H1 (cell line): ENCODE data around the gene TMEM145. TPM values are rescaled to one million over a fixed set of nuclear protein-coding genes. Genes with fewer than 3 reads are reported as not detected.

Source experiments
- CTCF ChIA-PET: fragments of 300-600 bp; sonication (Branson Sonifier 250); formaldehyde crosslinking; loops from one replicate; lab custom pipeline; 2021; ENCODE audit not compliant: partially characterized antibody; lab: Charles Lee
- POLR2A ChIA-PET: fragments of 300-600 bp; sonication (Branson Sonifier 250); formaldehyde crosslinking; loops from one replicate; lab custom pipeline; 2021; ENCODE audit warnings: inconsistent platforms; ENCODE audit not compliant: partially characterized antibody; lab: Charles Lee
- DNase-seq, 2 experiments: peaks; one replicate each; pipeline versions ENCODE4 v3.0.0 to v3.0.0-alpha.2; 2010 to 2022; ENCODE audit warnings: low spot score in 2 of 2, low read depth in 1 of 2, mixed read lengths in 1 of 2
- FAIRE-seq: peaks from 2 replicates; lab custom pipeline; 2011; peaks lifted over from hg19 to GRCh38; lab: Jason Lieb, UNC
- H2AFZ ChIP-seq: 2 replicates; pipeline ENCODE4 v1.8.1; 2012; ENCODE audit warnings: low read length, inconsistent platforms
- H2AK5ac ChIP-seq: 2 replicates; pipeline ENCODE4 v1.6.1; 2013; ENCODE audit warnings: low read depth, low read length
- H2BK120ac ChIP-seq: replicated peaks from 2 replicates; pipeline ENCODE3; 2013; ENCODE audit warnings: low read depth, low read length, inconsistent platforms
- H2BK12ac ChIP-seq: 2 replicates; pipeline ENCODE4 v1.6.1; 2013; ENCODE audit warnings: low read depth, low read length
- H2BK15ac ChIP-seq: 2 replicates; pipeline ENCODE4 v1.6.1; 2013; ENCODE audit warnings: low read length
- H2BK20ac ChIP-seq: 2 replicates; pipeline ENCODE4 v1.6.1; 2013; ENCODE audit warnings: low read length
- H2BK5ac ChIP-seq: 2 replicates; pipeline ENCODE4 v1.6.1; 2013; ENCODE audit warnings: low read depth, low read length
- H3K14ac ChIP-seq: 2 replicates; pipeline ENCODE4 v1.6.1; 2013; ENCODE audit warnings: inconsistent platforms; ENCODE audit not compliant: insufficient read length
- H3K18ac ChIP-seq: 2 replicates; pipeline ENCODE4 v1.6.1; 2013; ENCODE audit warnings: low read length; ENCODE audit errors: extremely low read depth
- H3K23ac ChIP-seq: 2 replicates; pipeline ENCODE4 v1.6.1; 2013; ENCODE audit warnings: inconsistent platforms; ENCODE audit not compliant: insufficient read length
- H3K23me2 ChIP-seq: 2 replicates; pipeline ENCODE4 v1.6.1; 2013; ENCODE audit warnings: low read depth, low read length
- H3K27ac ChIP-seq: 2 replicates; pipeline ENCODE4 v1.6.1; 2011; ENCODE audit warnings: low read depth, low read length, inconsistent platforms
- H3K27me3 ChIP-seq, 4 experiments: replicated peaks in 1 of 4; 1 replicate in 1 of 4; 2 replicates in 3 of 4; pipeline versions ENCODE4 v1.6.1 to v1.8.1; 2011 to 2013; ENCODE audit warnings: low read length in 3 of 4, mild to moderate bottlenecking in 3 of 4, inconsistent platforms in 2 of 4, mixed read lengths in 2 of 4, moderate library complexity in 1 of 4; ENCODE audit not compliant: control insufficient read depth in 3 of 4, insufficient read depth in 3 of 4; ENCODE audit errors: extremely low read depth in 1 of 4
- H3K36me3 ChIP-seq, 4 experiments: 2 replicates each; pipeline versions ENCODE4 v1.6.1 to v1.8.1; 2011 to 2013; ENCODE audit warnings: mild to moderate bottlenecking in 4 of 4, low read length in 3 of 4, moderate library complexity in 2 of 4, control low read depth in 1 of 4, inconsistent platforms in 1 of 4; ENCODE audit not compliant: insufficient read depth in 4 of 4, control insufficient read depth in 2 of 4
- H3K4ac ChIP-seq: replicated peaks from 2 replicates; pipeline ENCODE3; 2013; ENCODE audit warnings: low read length, low read depth, mixed read lengths, inconsistent platforms; ENCODE audit not compliant: insufficient read length
- H3K4me1 ChIP-seq, 4 experiments: replicated peaks in 1 of 4; 1 replicate in 1 of 4; 2 replicates in 3 of 4; pipeline versions ENCODE4 v1.6.1 to v1.8.1; 2011 to 2013; ENCODE audit warnings: low read length in 3 of 4, inconsistent platforms in 2 of 4, mixed read lengths in 1 of 4; ENCODE audit not compliant: insufficient read depth in 4 of 4, control insufficient read depth in 3 of 4
- H3K4me2 ChIP-seq, 2 experiments: 2 replicates each; pipeline versions ENCODE4 v1.6.1 to v1.8.1; 2011 to 2013; ENCODE audit warnings: low read depth in 2 of 2, low read length in 2 of 2, control low read depth in 1 of 2, inconsistent platforms in 1 of 2, mild to moderate bottlenecking in 1 of 2; ENCODE audit not compliant: insufficient read depth in 1 of 2
- H3K4me3 ChIP-seq, 4 experiments: fragments of 200-600, 300-600 bp in 1 of 4; sonication (generic), shearing (Covaris generic), sonication (Bioruptor Twin) in 1 of 4; 2 replicates each; pipeline versions ENCODE4 v1.5.1 to v1.8.1; 2011 to 2016; ENCODE audit warnings: low read length in 4 of 4, low read depth in 3 of 4, control low read depth in 2 of 4, inconsistent platforms in 2 of 4, mild to moderate bottlenecking in 2 of 4, mixed read lengths in 1 of 4, moderate library complexity in 1 of 4; ENCODE audit not compliant: insufficient read depth in 2 of 4; ENCODE audit errors: extremely low read depth in 1 of 4
- H3K56ac ChIP-seq: replicated peaks from 2 replicates; pipeline ENCODE3; 2013; ENCODE audit warnings: low read depth, mild to moderate bottlenecking, mixed read lengths, low read length, inconsistent platforms; ENCODE audit not compliant: insufficient read length
- H3K79me1 ChIP-seq: 2 replicates; pipeline ENCODE4 v1.6.1; 2013; ENCODE audit warnings: low read depth, low read length, control low read depth
- H3K79me2 ChIP-seq, 2 experiments: 2 replicates each; pipeline versions ENCODE4 v1.6.1 to v1.8.1; 2012 to 2013; ENCODE audit warnings: low read length in 2 of 2, mild to moderate bottlenecking in 2 of 2, inconsistent platforms in 1 of 2; ENCODE audit not compliant: insufficient read depth in 2 of 2, control insufficient read depth in 1 of 2
- H3K9ac ChIP-seq, 4 experiments: replicated peaks in 1 of 4; 1 replicate in 1 of 4; 2 replicates in 3 of 4; pipeline versions ENCODE4 v1.6.1 to v1.8.1; 2011 to 2013; ENCODE audit warnings: low read depth in 3 of 4, low read length in 3 of 4, control low read depth in 2 of 4, mild to moderate bottlenecking in 2 of 4, moderate library complexity in 2 of 4, inconsistent platforms in 1 of 4; ENCODE audit errors: extremely low read depth in 1 of 4
- H3K9me3 ChIP-seq, 2 experiments: 2 replicates each; pipeline versions ENCODE4 v1.6.1 to v1.8.1; 2012 to 2013; ENCODE audit warnings: mild to moderate bottlenecking in 2 of 2, moderate library complexity in 2 of 2, control low read depth in 1 of 2, inconsistent platforms in 1 of 2, low read depth in 1 of 2, low read length in 1 of 2, mixed read lengths in 1 of 2; ENCODE audit not compliant: insufficient read depth in 2 of 2
- H4K20me1 ChIP-seq, 2 experiments: replicated peaks in 1 of 2; 2 replicates each; pipeline versions ENCODE3 to v1.8.1; 2011 to 2013; ENCODE audit warnings: inconsistent platforms in 2 of 2, low read length in 2 of 2, mild to moderate bottlenecking in 1 of 2; ENCODE audit not compliant: insufficient read depth in 2 of 2, control insufficient read depth in 1 of 2
- H4K5ac ChIP-seq: 2 replicates; pipeline ENCODE4 v1.6.1; 2013; ENCODE audit warnings: low read length, low read depth, mixed read lengths, inconsistent platforms; ENCODE audit not compliant: insufficient read length
- H4K8ac ChIP-seq: 2 replicates; pipeline ENCODE4 v1.8.0; 2013; ENCODE audit warnings: mild to moderate bottlenecking, moderate library complexity, low read length, inconsistent platforms; ENCODE audit not compliant: insufficient read depth; ENCODE audit errors: extremely low read depth
- H4K91ac ChIP-seq: replicated peaks from 2 replicates; pipeline ENCODE3; 2013; ENCODE audit warnings: low read length, mixed read lengths, inconsistent platforms; ENCODE audit not compliant: insufficient read length
- BACH1 ChIP-seq: IDR thresholded peaks from 2 replicates; pipeline ENCODE4 v1.6.1; 2012; ENCODE audit warnings: low read length, improper control_type of control experiment
- CTCF ChIP-seq, 3 experiments: IDR thresholded peaks; 1 replicate in 2 of 3; 2 replicates in 1 of 3; pipeline versions ENCODE4 v1.5.1 to v1.6.1; 2011; ENCODE audit warnings: low read length in 3 of 3, mild to moderate bottlenecking in 3 of 3, inconsistent platforms in 2 of 3, low read depth in 1 of 3, moderate library complexity in 1 of 3; ENCODE audit not compliant: insufficient read depth in 1 of 3; ENCODE audit errors: control extremely low read depth in 1 of 3
- EP300 ChIP-seq, 2 experiments: IDR thresholded peaks; 1 replicate in 1 of 2; 2 replicates in 1 of 2; pipeline ENCODE4 v1.6.1; 2011 to 2012; ENCODE audit warnings: low read depth in 2 of 2, low read length in 2 of 2, mild to moderate bottlenecking in 2 of 2, borderline replicate concordance in 1 of 2, inconsistent platforms in 1 of 2, moderate library complexity in 1 of 2
- EZH2 ChIP-seq: fragments of 200-600 bp; sonication (generic); IDR thresholded peaks from 2 replicates; pipeline ENCODE4 v1.7.1; 2012; ENCODE audit warnings: low read depth, mild to moderate bottlenecking, moderate library complexity, low read length, inconsistent platforms; ENCODE audit not compliant: severe bottlenecking
- GABPA ChIP-seq: IDR thresholded peaks from 2 replicates; pipeline ENCODE4 v1.6.1; 2011; ENCODE audit warnings: mild to moderate bottlenecking, low read length, moderate library complexity, borderline replicate concordance; ENCODE audit not compliant: insufficient read depth
- JUN ChIP-seq: IDR thresholded peaks from 2 replicates; pipeline ENCODE4 v1.6.1; 2011; ENCODE audit warnings: low read depth, mild to moderate bottlenecking, improper control_type of control experiment, low read length
- KDM5A ChIP-seq: fragments of 200-600 bp; IDR thresholded peaks from 2 replicates; pipeline ENCODE4 v1.7.1; 2012; ENCODE audit warnings: mild to moderate bottlenecking, low read length, inconsistent platforms, mixed read lengths
- MAFK ChIP-seq: IDR thresholded peaks from 2 replicates; pipeline ENCODE4 v1.6.1; 2012; ENCODE audit warnings: low read depth, mild to moderate bottlenecking, improper control_type of control experiment, low read length
- POLR2AphosphoS5 ChIP-seq: IDR thresholded peaks from 2 replicates; pipeline ENCODE4 v1.6.1; 2011; ENCODE audit warnings: low read depth, low read length
- SIX5 ChIP-seq: IDR thresholded peaks from 2 replicates; pipeline ENCODE4 v1.6.1; 2011; ENCODE audit warnings: mild to moderate bottlenecking, low read depth, low read length
- TAF7 ChIP-seq: optimal IDR thresholded peaks from 2 replicates; pipeline ENCODE3; 2011; ENCODE audit warnings: low read depth, mild to moderate bottlenecking, inconsistent platforms, low read length, moderate library complexity, borderline replicate concordance
- WGBS, 2 experiments: shearing (Covaris generic) in 1 of 2; methylation state at CpG; one replicate each; pipeline versions ENCODE4 v1.1.6 to v1.1.7; 2013 to 2015; ENCODE audit warnings: low lambda C conversion rate in 2 of 2, mixed read lengths in 2 of 2, inconsistent platforms in 1 of 2, low coverage in 1 of 2, missing lambda C conversion rate in 1 of 2; ENCODE audit not compliant: insufficient replicate concordance in 2 of 2, insufficient coverage in 1 of 2, insufficient read length in 1 of 2; ENCODE audit errors: extremely low coverage in 1 of 2, missing lambda C conversion rate in 1 of 2; 5-methylcytosine and 5-hydroxymethylcytosine counted together
- polyA plus RNA-seq, 7 experiments: library from polyadenylated mRNA; depleted of rRNA in 3 of 7; stranded (reverse) in 5 of 7; unstranded in 2 of 7; fragments of >200 nt in 5 of 7; fragments of 200-250 nt in 2 of 7; gene quantifications; 1 replicate in 5 of 7; 2 replicates in 1 of 7; 4 replicates in 1 of 7; pipeline versions ENCODE4 v1.2.1 to v1.2.3, GENCODE V29; 2011 to 2013; ENCODE audit warnings: missing spikeins in 2 of 7, mixed read lengths in 2 of 7
- total RNA-seq: library from RNA; stranded (reverse); fragmentation: NEBNext Ultra II Directional; extraction: Animal tissue kit (Norgen Biotek cat#: 25700); gene quantifications from 2 replicates; pipeline ENCODE4 v1.2.1, GENCODE V29; 2021

TMEM145 gene
- total and polyA plus RNA-seq, 2 of the 8 experiments (the other 6 are each of a cell fraction or from before 2014, with no cell fraction given) = 2.3 to 4.7 TPM

GRCh38 chr19:42333018-42333417 is 19.9 kb downstream of the TMEM145 start:
- Histone ChIP-seq H3K14ac (no peak overlapping the region), H3K23ac (no peak overlapping the region), H3K79me1 (peaks cover 5% of the 10 kb centered on the region; the same call in 1 of the 2 replicates), H3K56ac (no peak overlapping the region), H2BK15ac (no peak overlapping the region), H3K36me3 (peaks cover 0 to 8% (median 2%) of the 10 kb centered on the region in 4 experiments; a peak in 1 of 8 replicates), H3K27ac (no peak overlapping the region), H4K5ac (no peak overlapping the region), H2BK5ac (no peak overlapping the region), H3K27me3 (no peaks in the 10 kb centered on the region), H4K20me1 (peaks cover 0 to 15% of the 10 kb centered on the region in 2 experiments), H4K91ac (no peak overlapping the region), H3K23me2 (no peaks in the 10 kb centered on the region; the same call in 1 of the 2 replicates), H2BK12ac (no peak overlapping the region), H2BK20ac (no peak overlapping the region), H3K4ac (no peak overlapping the region), H3K4me1 (no peaks in the 10 kb centered on the region; a peak in 1 of 7 replicates), H2BK120ac (no peak overlapping the region), H3K79me2 (peaks cover 0 to 3% of the 10 kb centered on the region in 2 experiments; a peak in 1 of 4 replicates), H3K4me2 (no peak overlapping the region), H2AK5ac (no peak overlapping the region), H4K8ac (no peak overlapping the region), H3K9me3 (no peaks in the 10 kb centered on the region), H2AFZ (no peak overlapping the region), H3K18ac (no peak overlapping the region), H3K4me3 (no peak overlapping the region), H3K9ac (no peak overlapping the region)
- 96% methylated on average over 3 of the region's 3 CpGs; no CpG with 5 or more reads in 1 of the 2 experiments for WGBS, 2 experiments
- no peak for DNase-seq
- FAIRE-seq = no peak
- ChIA-PET POLR2A (no interaction called here), CTCF (interaction anchor here (1.3 to 8.8 kb wide), 3 partner anchors 12 to 106 kb away, joined by 3 to 90 read pairs (median 3); no protein-coding TSS in a partner anchor)
- TF ChIP-seq KDM5A = no peak
- no peak for TF ChIP-seq EZH2
- TF ChIP-seq CTCF (IDR thresholded peaks at IDR 0.05; ENCODE audit: control extremely low read depth in 1 of 3, insufficient read depth in 1 of 3, low read depth in 1 of 3, low read length in 3 of 3) = no peak
- TF ChIP-seq BACH1 = no peak
- no peak for TF ChIP-seq JUN
- no peak for TF ChIP-seq SIX5
- TF ChIP-seq TAF7 = no peak
- no peak for TF ChIP-seq POLR2AphosphoS5
- no peak for TF ChIP-seq EP300 (IDR thresholded peaks at IDR 0.05; ENCODE audit: borderline replicate concordance in 1 of 2, low read depth in 2 of 2, low read length in 2 of 2)
- no peak for TF ChIP-seq GABPA
- no peak for TF ChIP-seq MAFK
